Omental fat pad (tissue), 4 donors: ENCODE data around the gene AKAP13. TPM values are rescaled to one million over a fixed set of nuclear protein-coding genes. Genes with fewer than 3 reads are reported as not detected.

Source experiments
- ATAC-seq: fragments of 150-250 bp; one replicate; pipeline ENCODE4 v1.9.1; 2016; ENCODE audit warnings: mild to moderate bottlenecking, moderate library complexity; ENCODE audit not compliant: low FRiP score
- DNase-seq: peaks from one replicate; pipeline ENCODE4 v3.0.0-alpha.2; 2019; ENCODE audit warnings: low spot score
- CTCF ChIP-seq, 3 donors: fragments of 450-650 bp; IDR thresholded peaks; one replicate each; pipeline ENCODE4 v1.5.1; 2016 to 2017; ENCODE audit warnings: antibody characterized with exemption in 3 of 3, mild to moderate bottlenecking in 3 of 3, moderate library complexity in 2 of 3
- total RNA-seq, 4 donors: library from RNA; depleted of rRNA; stranded (reverse); fragments of >200 nt; gene quantifications; one replicate each; pipeline ENCODE4 v1.1.0, GENCODE V29; 2016

AKAP13 gene
- total RNA-seq, 4 donors from 2014 or later = 162 to 301 (median 216) TPM

DNA sequence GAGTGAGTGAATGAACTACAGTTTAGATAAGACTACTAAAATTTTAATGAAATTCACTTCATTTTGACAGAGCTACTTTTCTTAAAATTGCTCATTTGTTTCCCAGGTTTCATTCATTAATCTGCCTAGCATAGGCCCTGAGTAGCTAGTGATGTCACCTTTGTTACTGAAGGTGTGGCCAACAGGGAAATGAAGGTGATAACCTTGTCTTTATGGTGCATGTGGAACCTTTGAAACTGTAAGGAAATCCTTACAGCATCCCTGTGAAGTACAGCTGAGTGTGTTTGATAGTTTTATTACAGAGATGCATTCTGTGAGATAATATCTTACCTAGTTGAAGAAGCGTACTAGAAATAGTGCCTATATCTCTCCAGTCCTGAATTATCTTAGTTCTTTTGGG is 112.9 kb downstream of the AKAP13 start:
- no peak for ATAC-seq
- TF ChIP-seq CTCF (IDR thresholded peaks at IDR 0.05) = no peak
- DNase-seq = no peak

DNA sequence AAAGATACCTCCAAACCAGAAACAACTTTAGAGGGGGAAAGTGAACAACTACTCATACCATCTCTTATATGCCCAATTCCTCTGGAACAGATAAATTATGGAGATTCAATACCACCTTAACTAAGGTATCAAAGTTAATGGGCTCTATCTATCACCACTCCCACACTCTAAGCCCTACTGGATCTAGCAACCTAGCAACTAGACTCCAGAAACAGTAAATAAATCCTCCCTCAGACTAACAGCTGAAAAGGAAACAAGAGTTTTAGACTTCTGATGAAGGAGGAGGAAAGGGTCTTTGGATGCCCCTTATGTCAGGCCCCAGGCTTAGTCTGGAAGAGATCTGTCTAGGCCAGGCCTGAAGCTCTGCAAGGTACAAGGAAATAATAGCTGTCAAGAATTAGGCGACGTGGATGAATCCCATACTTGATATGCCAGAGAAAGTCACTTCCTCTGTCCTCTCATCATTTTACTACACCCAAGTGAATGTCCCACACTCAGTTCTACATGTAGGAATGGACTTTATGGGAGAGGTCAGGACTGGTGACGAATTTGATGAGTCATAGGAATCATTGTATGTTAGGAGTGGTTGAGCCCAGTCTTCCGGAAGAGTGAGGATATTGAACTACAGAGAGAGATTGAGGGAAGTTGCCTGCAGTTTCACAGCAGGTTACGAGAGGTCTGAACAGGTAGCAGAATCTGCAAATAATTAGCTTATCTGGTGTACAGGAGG is 113.8 kb downstream of the AKAP13 start:
- ATAC-seq (peak; percentile 74), DNase-seq (no peak)
- no peak for TF ChIP-seq CTCF (IDR thresholded peaks at IDR 0.05)

- DNase-seq (no peak), ATAC-seq (no peak)
- no peak for TF ChIP-seq CTCF (IDR thresholded peaks at IDR 0.05)
Measured at GRCh38 chr15:85495096-85495495, 114.7 kb downstream of the AKAP13 start.

DNA sequence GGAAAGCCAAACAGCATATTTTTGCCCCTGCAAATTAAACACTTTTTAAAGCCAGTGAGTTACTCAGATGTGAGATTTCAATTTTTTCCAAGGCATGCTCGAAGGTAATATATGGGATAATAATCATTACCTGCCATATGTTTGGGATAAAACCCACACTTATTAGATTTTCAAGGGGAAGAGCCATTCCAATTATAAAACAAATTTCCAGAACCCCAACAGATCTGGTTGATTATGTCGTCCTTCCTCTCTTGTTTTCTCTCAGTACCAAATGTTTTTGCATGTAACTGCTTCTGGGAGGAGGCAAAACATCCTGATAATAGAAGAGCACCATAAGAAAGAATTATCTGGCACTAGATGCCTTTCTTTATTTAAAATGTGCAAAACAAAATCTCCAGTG is 115.1 kb downstream of the AKAP13 start:
- no peak for ATAC-seq
- no peak for TF ChIP-seq CTCF (IDR thresholded peaks at IDR 0.05)
- DNase-seq = no peak

DNA sequence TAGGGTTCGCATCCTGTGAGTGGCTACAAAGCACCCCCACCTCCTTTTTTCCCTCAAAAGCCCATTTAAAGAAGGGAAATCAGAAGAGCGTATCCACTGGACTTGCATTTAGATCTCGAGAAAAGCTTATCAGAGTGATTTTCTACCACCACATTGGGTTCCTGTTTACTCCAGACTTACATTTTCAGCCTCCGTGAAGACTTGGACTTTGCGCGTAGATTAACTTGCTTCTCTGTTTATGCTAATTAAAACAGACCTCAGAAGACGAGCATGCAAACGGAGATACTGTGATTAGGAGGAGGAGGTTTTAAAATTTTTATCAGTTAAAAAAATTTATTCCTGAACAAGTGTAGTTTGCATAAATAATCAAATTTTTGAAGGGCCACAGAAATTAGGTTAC is 115.7 kb downstream of the AKAP13 start:
- no peak for TF ChIP-seq CTCF (IDR thresholded peaks at IDR 0.05)
- ATAC-seq (no peak), DNase-seq (no peak)

GRCh38 chr15:85496551-85497171 is 116.3 kb downstream of the AKAP13 start:
- ATAC-seq = no peak
- DNase-seq = no peak
- no peak for TF ChIP-seq CTCF (IDR thresholded peaks at IDR 0.05)

GRCh38 chr15:85497172-85497569 is 116.8 kb downstream of the AKAP13 start:
- ATAC-seq (no peak), DNase-seq (no peak)
- no peak for TF ChIP-seq CTCF (IDR thresholded peaks at IDR 0.05)
